ENCODE measurements around the gene HTR3B. TPM values are rescaled to one million over a fixed set of nuclear protein-coding genes. Genes with fewer than 3 reads are reported as not detected.

Gene HTR3B
- total RNA-seq, 4 donors from 2014 or later = not detected

DNA sequence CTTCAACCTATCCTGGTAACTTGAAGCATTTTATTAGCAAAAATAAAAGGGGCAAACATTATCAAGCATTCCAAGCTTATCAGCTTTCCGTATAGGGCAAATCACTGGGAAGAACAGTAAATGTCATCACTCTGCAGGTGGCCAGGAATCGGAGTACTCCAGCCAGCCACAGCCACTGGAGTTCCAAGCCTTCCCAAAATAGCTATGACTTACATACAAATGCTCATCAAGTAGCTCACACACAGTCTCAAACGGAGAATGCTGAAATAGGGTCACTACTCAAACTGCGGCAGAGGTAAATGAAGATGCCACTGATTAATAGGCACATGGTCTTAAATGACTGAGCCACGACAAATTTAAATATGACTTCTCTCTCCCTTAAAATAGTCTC lies 31.4 kb upstream of the HTR3B start:
- Histone ChIP-seq H3K27ac (no peak overlapping the region), H3K36me3 (no peaks in the 10 kb centered on the region), H3K4me3 (replicated peaks in 1 of 3) (no peak overlapping the region), H3K27me3 (no peaks in the 10 kb centered on the region), H3K4me1 (peaks cover 8 to 9% of the 10 kb centered on the region in 2 donors), H3K9me3 (no peaks in the 10 kb centered on the region)
- TF ChIP-seq CTCF (IDR thresholded peaks at IDR 0.05) (no peak), POLR2A (IDR thresholded peaks at IDR 0.05) (no peak)
- 57 to 58% methylated on average over 5 of the region's 5 CpGs for WGBS, 2 donors
- intact Hi-C loops (cut with DNase I) = no loop called here
- no peak for DNase-seq

DNA sequence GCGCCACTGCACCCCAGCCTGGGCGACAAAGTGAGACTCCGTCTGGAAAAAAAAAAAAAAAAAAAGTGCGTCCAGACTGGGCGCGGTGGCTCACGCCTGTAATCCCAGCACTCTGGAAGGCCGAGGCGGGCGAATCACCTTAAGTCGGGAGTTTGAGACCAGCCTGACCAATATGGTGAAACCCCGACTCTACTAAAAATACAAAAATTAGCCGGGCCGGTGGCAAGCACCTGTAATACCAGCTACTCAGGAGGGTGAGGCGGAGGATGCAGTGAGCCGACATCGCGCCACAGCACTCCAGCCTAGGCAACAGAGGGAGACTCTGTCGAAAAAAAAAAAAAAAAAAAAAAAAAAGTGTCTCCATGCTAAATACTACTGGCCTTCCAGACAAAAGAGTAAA lies 30.5 kb upstream of the HTR3B start:
- 91 to 92% methylated on average over 19 of the region's 19 CpGs for WGBS, 2 donors
- no peak for DNase-seq
- Histone ChIP-seq H3K27me3 (no peaks in the 10 kb centered on the region), H3K36me3 (no peaks in the 10 kb centered on the region), H3K9me3 (no peaks in the 10 kb centered on the region), H3K27ac (no peak overlapping the region), H3K4me1 (peaks cover 8 to 9% of the 10 kb centered on the region in 2 donors), H3K4me3 (replicated peaks in 1 of 3) (no peak overlapping the region)
- TF ChIP-seq POLR2A (IDR thresholded peaks at IDR 0.05) (no peak), CTCF (IDR thresholded peaks at IDR 0.05) (no peak)
- intact Hi-C loops (cut with DNase I) = no loop called here

- TF ChIP-seq CTCF (IDR thresholded peaks at IDR 0.05) (no peak), POLR2A (IDR thresholded peaks at IDR 0.05) (no peak)
- no peak for DNase-seq
- Histone ChIP-seq H3K4me3 (replicated peaks in 1 of 3) (peak overlapping the region; percentile 18 to 62 (median 57)), H3K27ac (peak overlapping the region in 2 of 3 donors; percentile 41 to 71), H3K9me3 (no peaks in the 10 kb centered on the region), H3K4me1 (peaks cover 8 to 9% of the 10 kb centered on the region in 2 donors), H3K36me3 (no peaks in the 10 kb centered on the region), H3K27me3 (no peaks in the 10 kb centered on the region)
- 3% methylated on average over 19 of the region's 19 CpGs for WGBS, 2 donors
- intact Hi-C loops (cut with DNase I) = no loop called here
Observed at GRCh38 chr11:113874581-113875233, 29.9 kb upstream of the HTR3B start.

GRCh38 chr11:113875234-113876073 lies 29.1 kb upstream of the HTR3B start, which contains the start of gene USP28:
Gene USP28 (minus strand): TSS chr11:113875572. CDS start chr11:113875501, 71 bp downstream.
- peak within 1 kb of the TSS; percentile 85 to 91 (median 86) for H3K27ac ChIP-seq
- TF ChIP-seq POLR2A (IDR thresholded peaks at IDR 0.05) = peak in 1 of 2 donors; percentile 90
- TF ChIP-seq CTCF (IDR thresholded peaks at IDR 0.05) = peak in 3 of 6 experiments; percentile 11 to 21 (median 19)
- DNase-seq = peak; percentile 98
- intact Hi-C loops (cut with DNase I) = no loop called here
- H3K4me1 ChIP-seq = peaks cover 8 to 9% of the 10 kb centered on the region in 2 donors
- no peaks in the 10 kb centered on the region for H3K27me3 ChIP-seq
- peak within 1 kb of the TSS; percentile 18 to 62 (median 57) for H3K4me3 ChIP-seq (replicated peaks in 1 of 3)
- no peaks in the 10 kb centered on the region for H3K9me3 ChIP-seq
- H3K36me3 ChIP-seq = no peaks in the 10 kb centered on the region
- 0% methylated on average over 11 to 15 of the region's 95 CpGs for WGBS, 2 donors

Data from thyroid gland (tissue), 4 donors.